Measurements from ENCODE around the gene NCOA1.

DNA sequence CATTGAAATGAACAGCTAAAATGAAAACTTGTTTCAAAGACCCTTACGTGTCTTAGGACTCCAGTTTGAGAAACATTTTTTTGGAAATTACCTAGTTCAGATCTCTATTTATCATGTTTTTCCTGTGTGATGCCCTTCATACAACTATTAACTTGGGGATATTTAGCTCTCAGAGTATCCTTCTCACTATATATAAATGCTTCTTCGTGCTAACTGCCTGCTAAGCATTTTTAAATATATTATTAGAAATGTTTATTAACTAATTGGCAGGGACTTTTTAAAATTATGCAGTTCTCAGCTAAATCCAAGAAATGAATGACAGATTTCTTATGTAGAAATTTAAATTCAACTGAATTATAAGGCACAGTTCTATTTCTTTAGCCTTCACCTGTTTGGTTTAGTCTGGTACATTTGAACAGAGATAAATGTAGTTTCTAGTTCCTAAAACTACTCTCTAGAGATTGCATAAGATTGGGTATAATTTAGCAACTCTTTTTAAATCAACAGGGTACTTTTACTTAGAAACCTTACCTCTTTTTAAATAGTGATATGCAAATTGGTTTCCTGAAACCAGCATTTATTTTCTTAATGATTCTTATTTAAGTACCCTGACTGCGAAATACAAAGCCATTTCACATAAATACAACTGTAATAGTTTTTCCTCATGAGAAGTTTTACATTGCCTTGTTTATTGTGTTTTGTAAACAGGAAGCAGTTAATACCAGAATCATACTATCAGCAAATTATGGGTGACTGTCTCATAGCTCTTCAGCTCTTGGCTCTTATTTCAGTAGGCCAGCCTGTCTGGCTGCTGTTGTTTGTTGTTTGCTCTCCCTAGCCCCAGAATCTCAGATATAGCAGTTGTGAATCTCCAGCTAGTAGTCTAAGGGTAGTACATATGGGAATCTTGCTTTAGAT lies 161.5 kb downstream of the NCOA1 start:
- TF ChIP-seq POLR2AphosphoS5 (IDR thresholded peaks at IDR 0.05; ENCODE audit: low read depth, low read length): no peak
- TF ChIP-seq CTCF (IDR thresholded peaks at IDR 0.05): no peak
- TF ChIP-seq, protein P1, sequence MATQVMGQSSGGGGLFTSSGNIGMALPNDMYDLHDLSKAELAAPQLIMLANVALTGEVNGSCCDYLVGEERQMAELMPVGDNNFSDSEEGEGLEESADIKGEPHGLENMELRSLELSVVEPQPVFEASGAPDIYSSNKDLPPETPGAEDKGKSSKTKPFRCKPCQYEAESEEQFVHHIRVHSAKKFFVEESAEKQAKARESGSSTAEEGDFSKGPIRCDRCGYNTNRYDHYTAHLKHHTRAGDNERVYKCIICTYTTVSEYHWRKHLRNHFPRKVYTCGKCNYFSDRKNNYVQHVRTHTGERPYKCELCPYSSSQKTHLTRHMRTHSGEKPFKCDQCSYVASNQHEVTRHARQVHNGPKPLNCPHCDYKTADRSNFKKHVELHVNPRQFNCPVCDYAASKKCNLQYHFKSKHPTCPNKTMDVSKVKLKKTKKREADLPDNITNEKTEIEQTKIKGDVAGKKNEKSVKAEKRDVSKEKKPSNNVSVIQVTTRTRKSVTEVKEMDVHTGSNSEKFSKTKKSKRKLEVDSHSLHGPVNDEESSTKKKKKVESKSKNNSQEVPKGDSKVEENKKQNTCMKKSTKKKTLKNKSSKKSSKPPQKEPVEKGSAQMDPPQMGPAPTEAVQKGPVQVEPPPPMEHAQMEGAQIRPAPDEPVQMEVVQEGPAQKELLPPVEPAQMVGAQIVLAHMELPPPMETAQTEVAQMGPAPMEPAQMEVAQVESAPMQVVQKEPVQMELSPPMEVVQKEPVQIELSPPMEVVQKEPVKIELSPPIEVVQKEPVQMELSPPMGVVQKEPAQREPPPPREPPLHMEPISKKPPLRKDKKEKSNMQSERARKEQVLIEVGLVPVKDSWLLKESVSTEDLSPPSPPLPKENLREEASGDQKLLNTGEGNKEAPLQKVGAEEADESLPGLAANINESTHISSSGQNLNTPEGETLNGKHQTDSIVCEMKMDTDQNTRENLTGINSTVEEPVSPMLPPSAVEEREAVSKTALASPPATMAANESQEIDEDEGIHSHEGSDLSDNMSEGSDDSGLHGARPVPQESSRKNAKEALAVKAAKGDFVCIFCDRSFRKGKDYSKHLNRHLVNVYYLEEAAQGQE (IDR thresholded peaks at IDR 0.05; ENCODE audit: insufficient read depth in 1 of 2, low read depth in 2 of 2, low read length in 1 of 2): no peak
- no peak for TF ChIP-seq TCF7L2 (IDR thresholded peaks at IDR 0.05; ENCODE audit: low read depth, low read length)
- no peak for TF ChIP-seq SIN3A (IDR thresholded peaks at IDR 0.05; ENCODE audit: borderline replicate concordance, insufficient read depth, low read depth, low read length)

Data from Panc1 (cell line).